NCI-H128 (cell line): Measurements from ENCODE around the gene PDZD7.
"Not testable (repeated sequence)": the region's sequence is repeated elsewhere in the genome, so short reads cannot be mapped to it uniquely, and the experiment has no call there.

ENCODE experiments used
- DNase-seq: peaks from one replicate; lab custom pipeline; 2025; ENCODE audit not compliant: unreplicated experiment; lab: John Stamatoyannopoulos, UW

Gene PDZD7

GRCh38 chr10:101041252-101041761, 10.4 kb upstream of the PDZD7 start:
- peak; percentile 43 for DNase-seq

DNA sequence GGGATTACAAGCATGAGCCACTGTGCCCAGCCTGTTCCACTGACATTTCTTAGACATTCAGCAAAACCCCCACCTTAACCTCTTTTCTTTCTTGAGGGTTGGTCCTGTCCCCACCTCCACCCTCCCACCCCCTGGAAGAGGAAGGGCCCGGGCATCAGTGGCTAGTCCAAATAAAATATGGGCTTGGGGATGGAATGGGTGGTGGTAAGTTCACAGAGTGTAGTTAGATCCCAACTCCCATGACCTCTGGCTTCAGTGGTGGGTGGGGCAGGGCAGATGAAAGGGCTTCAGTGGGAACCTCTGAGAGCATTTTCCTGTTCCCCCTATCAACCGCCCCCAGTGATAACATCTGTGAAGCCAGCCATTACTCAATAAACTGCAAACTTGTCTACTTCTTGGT, 9.9 kb upstream of the PDZD7 start:
- no peak for DNase-seq

DNA sequence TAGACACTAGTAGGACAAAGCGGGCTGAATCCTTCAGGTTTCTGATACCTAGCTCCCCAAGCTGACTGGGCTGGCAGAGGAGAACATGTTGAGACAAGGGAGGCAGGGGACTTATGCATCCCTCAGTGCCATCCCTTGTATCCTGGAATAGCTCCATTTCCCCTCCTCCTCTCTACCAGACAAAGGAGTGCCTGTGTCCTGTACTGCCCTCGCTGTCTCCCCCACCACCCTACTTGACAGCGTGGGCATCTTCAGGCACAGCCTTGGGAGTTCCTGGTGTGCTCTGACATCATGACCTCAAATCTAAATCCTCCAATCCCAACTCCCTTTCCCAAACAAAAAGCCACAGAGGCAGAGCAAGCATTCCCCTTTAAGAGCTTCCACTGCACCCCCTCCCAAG, 9.1 kb upstream of the PDZD7 start:
- no peak for DNase-seq

GRCh38 chr10:101038484-101038883, 7.6 kb upstream of the PDZD7 start:
- no peak for DNase-seq

DNA sequence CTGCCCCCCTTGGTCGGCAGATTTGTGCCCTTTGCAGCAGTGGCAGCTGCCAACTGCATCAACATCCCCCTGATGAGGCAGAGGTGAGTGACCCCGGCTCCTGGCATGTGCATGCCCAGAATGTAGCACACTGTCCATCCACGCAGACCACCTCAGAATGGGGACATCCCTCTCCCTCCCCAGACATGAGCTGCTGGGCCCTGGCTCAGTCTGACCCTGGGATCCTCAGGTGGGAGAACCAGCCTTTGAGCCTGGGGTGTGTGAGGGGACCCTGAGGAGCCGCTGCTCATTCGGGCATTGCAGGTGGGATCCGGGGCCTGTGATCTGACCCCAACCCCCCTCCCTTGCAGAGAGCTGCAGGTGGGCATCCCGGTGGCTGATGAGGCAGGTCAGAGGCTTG, 5.8 kb upstream of the PDZD7 start:
- DNase-seq, result no peak

DNA sequence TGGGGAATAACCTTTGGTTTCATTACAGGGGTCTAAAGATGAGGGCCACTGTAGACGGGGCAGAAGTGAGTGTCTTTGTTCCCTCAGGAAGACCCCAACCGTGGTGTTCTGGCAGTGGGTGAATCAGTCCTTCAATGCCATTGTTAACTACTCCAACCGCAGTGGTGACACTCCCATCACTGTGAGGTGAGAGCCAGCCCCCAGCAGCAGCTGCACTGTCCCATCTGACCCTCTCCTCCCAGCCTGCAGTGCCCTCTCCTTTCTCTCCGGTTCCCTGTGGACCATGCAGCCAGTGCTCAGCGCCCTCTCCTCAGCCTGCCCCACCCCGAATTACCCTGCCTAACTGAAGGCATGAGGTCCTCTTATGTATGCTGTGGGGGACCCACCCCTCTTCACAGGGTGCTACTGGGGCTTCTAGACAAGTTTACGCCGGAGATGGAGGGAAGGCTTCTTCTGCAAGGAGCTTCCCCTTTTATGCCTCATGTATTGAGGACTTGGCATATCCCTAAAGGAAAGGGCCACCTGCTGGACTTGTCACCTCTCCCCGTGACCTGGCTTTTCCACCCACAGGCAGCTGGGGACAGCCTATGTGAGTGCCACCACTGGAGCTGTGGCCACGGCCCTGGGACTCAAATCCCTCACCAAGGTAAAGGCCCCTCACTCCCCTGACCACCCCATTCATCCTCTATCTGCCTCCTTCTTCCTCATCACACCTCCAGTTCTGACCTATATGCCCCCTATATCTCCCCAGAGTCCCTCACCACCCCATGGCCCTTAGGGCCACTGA, 5.2 kb upstream of the PDZD7 start:
- no peak for DNase-seq

DNA sequence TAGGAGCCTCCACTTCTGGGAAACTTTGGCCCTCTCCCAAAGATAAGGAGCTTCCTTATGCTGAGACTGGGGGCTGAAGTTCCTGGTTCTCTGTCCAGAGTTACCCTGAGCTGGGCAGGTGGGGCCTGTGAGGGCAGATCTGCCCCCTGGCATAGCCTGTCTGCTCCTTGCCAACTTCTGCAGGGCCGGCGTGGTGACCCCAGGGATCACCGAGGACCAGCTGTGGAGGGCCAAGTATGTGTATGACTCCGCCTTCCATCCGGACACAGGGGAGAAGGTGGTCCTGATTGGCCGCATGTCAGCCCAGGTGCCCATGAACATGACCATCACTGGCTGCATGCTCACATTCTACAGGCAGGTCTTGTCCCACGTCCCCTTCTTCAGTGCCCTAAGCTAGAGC, 4.4 kb upstream of the PDZD7 start:
- no peak for DNase-seq

DNA sequence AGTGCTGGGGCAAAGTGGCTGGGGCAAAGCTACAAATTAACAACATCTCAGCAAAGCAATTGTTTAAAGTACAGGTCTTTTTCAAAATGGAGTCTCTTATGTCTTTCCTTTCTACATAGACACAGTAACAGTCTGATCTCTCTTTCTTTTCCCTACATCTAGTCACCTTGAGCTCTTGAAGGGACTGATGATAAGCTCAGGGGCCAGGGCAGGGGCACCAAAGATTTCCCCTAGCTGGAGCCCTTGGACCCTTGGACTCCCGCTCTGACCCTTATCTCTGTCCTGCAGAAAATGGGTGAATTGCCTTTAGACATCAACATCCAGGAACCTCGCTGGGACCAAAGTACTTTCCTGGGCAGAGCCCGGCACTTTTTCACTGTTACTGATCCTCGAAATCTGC, 3.5 kb upstream of the PDZD7 start:
- DNase-seq, result not testable (repeated sequence)

- no peak for DNase-seq
Observed at GRCh38 chr10:101033276-101033675, 2.3 kb upstream of the PDZD7 start.

DNA sequence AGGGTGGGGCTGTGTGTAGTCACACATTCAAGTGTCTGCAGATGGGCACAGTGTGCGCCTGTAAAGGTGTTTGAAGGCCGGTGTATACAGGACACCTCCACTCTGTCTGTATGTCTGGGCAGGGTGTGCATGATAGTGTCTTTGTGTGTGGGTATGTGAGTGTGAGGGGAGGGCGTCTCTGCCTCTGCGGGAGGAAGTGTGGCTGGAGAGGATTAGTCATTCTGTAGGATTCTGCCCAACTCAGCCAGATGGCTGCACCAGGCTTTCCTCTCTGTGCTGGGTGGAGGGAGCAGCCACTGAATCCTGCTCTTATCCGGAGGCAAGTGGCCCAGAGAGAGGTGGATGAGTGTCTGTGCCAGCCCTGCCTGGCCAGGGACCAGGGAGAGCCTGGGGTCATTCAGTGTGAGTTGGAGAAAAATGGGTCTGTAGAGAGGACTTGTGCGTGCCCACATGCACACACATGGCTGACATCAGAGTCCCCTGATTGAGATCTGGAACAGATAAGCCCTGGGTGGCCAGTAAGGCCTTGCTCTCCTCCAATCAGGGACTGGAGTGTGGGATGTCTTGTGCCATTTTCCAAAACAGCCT, 1.8 kb upstream of the PDZD7 start:
- no peak for DNase-seq

- no peak for DNase-seq
Observed at GRCh38 chr10:101031796-101032636, 1.1 kb upstream of the PDZD7 start.

- DNase-seq, result no peak
Observed at GRCh38 chr10:101030496-101031127, 317 bp downstream of the PDZD7 start.

GRCh38 chr10:101029520-101030295, 1.2 kb downstream of the PDZD7 start:
- no peak for DNase-seq

- no peak for DNase-seq
Observed at GRCh38 chr10:101028446-101029337, 2.2 kb downstream of the PDZD7 start.

DNA sequence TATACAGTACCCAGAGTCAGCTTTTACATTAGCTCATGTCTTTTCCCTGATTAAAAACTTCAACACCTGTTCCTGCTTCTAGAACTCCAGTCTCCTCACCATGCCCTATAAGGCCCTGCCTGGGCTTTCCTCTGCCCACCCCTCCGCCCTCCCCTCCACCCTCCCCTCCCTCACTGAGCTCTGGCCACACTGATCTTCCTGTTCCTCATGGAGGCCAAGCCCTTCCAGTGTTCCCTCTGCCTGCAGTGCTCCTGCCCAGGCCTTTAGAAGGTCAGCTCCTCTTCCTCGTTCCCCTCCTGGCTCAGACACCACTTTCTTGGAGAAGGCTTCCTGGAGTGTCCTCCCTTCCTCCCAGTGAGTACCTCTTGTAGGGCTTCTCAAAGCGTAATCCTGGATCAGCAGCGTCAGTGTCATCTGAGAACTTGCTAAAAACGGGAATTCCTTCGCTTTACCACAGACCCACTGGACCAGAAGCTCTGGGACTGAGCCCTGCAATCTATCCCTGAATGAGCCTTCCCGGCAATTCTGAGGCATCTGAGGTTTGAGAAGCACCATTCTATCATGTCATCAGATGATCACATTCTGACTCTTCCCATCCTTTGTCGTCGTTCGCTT, 3.7 kb downstream of the PDZD7 start:
- no peak for DNase-seq

DNA sequence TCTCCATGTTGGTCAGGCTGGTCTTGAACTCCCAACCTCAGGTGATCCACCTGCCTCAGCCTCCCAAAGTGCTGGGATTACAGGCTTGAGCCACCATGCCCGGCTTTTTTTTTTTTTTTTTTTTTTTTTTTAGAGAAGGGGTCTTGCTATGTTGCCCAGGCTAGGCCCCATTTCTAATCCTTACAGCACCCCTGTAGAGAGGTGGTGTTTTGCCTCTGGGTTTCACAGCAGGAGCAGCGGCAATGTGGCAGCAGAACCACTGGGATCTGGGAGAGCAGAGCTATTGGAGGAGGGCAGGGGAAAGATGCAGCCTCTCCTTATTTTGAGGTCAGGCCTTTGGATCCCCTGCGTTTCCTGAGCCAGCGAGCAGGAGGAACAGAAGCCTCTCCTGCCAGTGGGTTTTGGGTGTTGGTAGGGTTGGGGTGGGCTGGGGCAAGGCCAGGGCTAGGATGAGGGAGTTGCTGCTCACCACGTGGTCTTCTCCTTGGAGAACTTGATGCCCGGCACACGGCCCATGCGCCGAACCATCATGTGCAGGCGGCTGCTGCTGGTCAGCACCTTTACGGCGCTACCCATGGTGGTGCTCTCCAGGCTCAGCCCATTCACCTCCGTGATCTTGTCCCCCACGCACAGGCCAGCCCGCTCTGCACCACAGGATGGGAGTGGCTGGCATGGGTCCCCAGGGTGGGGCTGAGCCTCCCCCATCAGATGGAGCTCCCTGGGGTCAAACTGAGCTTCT, 7.8 kb downstream of the PDZD7 start:
- DNase-seq, result no peak

- no peak for DNase-seq
Observed at GRCh38 chr10:101021692-101022251, 9.2 kb downstream of the PDZD7 start.

GRCh38 chr10:101021239-101021638, 9.7 kb downstream of the PDZD7 start:
- DNase-seq, result no peak
